Upper lobe of left lung (tissue), 6 donors: Measurements from ENCODE around the gene MYOD1. TPM values are rescaled to one million over a fixed set of nuclear protein-coding genes. Genes with fewer than 3 reads are reported as not detected.

Source experiments
- ATAC-seq, 2 donors: fragments of 200-7000 bp; cut with Tn5 transposase; one replicate each; pipeline ENCODE4 v1.9.1; 2022; ENCODE audit warnings: mild to moderate bottlenecking in 2 of 2, moderate library complexity in 2 of 2; ENCODE audit not compliant: low FRiP score in 2 of 2
- DNase-seq, 2 donors: peaks; one replicate each; pipeline ENCODE4 v3.0.0-alpha.2; 2019 to 2020
- H3K27ac ChIP-seq, 4 donors: fragments of 200-600 bp; sonication (generic); one replicate each; pipeline ENCODE4 v1.5.1; 2016 to 2019
- H3K27me3 ChIP-seq, 4 donors: fragments of 200-600 bp; sonication (generic); one replicate each; pipeline ENCODE4 v1.5.1; 2017 to 2019
- H3K36me3 ChIP-seq, 4 donors: fragments of 200-600 bp; sonication (generic); one replicate each; pipeline ENCODE4 v1.5.1; 2016 to 2019
- H3K4me1 ChIP-seq, 4 donors: fragments of 200-600 bp; sonication (generic); one replicate each; pipeline ENCODE4 v1.5.1; 2018 to 2019
- H3K4me3 ChIP-seq, 4 donors: fragments of 200-600 bp; sonication (generic); one replicate each; pipeline ENCODE4 v1.5.1; 2017 to 2019; ENCODE audit warnings: mild to moderate bottlenecking in 2 of 4, moderate library complexity in 1 of 4
- H3K9me3 ChIP-seq, 4 donors: fragments of 200-600 bp; sonication (generic); one replicate each; pipeline ENCODE4 v1.5.1; 2018 to 2019
- CTCF ChIP-seq, 6 experiments: fragments of 450-650 bp in 4 of 6; fragments of 200-600 bp in 2 of 6; sonication (generic) in 2 of 6; IDR thresholded peaks; one replicate each; pipeline ENCODE4 v1.5.1; 2016 to 2019; ENCODE audit warnings: antibody characterized with exemption in 6 of 6
- EP300 ChIP-seq, 4 donors: sonication (generic); formaldehyde crosslinking; IDR thresholded peaks; one replicate each; pipeline ENCODE4 v1.5.1; 2017; ENCODE audit warnings: antibody characterized with exemption in 4 of 4, control low read depth in 2 of 4
- POLR2A ChIP-seq, 4 donors: fragments of 450-650 bp; IDR thresholded peaks; one replicate each; pipeline ENCODE4 v1.5.1; 2016 to 2017; ENCODE audit warnings: antibody characterized with exemption in 4 of 4, mild to moderate bottlenecking in 2 of 4
- POLR2AphosphoS5 ChIP-seq, 2 donors: sonication (generic); formaldehyde crosslinking; IDR thresholded peaks; one replicate each; pipeline ENCODE4 v1.5.1; 2017; ENCODE audit warnings: antibody characterized with exemption in 2 of 2
- WGBS, 2 donors: methylation state at CpG; one replicate each; pipeline ENCODE4 v1.1.5; 2017 to 2018; 5-methylcytosine and 5-hydroxymethylcytosine counted together
- total RNA-seq, 6 donors: library from RNA; depleted of rRNA in 4 of 6; stranded (reverse); fragments of >200 nt in 4 of 6; gene quantifications; one replicate each; pipeline versions ENCODE4 v1.1.0 to v1.2.1, GENCODE V29; 2016 to 2021
- donor health status: DM: no; HTN: no; CAD: no; lungs with moderate emphysema.
- donor health status: DM: no; HTN: yes; CAD: no; lungs with severe emphysema.

Gene MYOD1
- total RNA-seq, 6 donors from 2014 or later: not detected

GRCh38 chr11:17760102-17761029 is 41.0 kb downstream of the MYOD1 start:
- 52 to 59% methylated on average over 11 to 23 of the region's 23 CpGs for WGBS, 2 donors
- TF ChIP-seq CTCF (IDR thresholded peaks at IDR 0.05) (peak in 3 of 6 experiments; percentile 44 to 54 (median 54)), POLR2AphosphoS5 (IDR thresholded peaks at IDR 0.05) (no peak)
- no peaks in the 10 kb centered on the region for H3K4me1 ChIP-seq
- peaks cover 0 to 7% (median 0%) of the 10 kb centered on the region in 4 donors for H3K9me3 ChIP-seq
- H3K27ac ChIP-seq: no peak overlapping the region
- no peaks in the 10 kb centered on the region for H3K27me3 ChIP-seq
- DNase-seq (no peak), ATAC-seq (peak in 1 of 2 donors; percentile 52)
- no peaks in the 10 kb centered on the region for H3K36me3 ChIP-seq
- H3K4me3 ChIP-seq: no peak overlapping the region

- Histone ChIP-seq H3K4me3 (no peak overlapping the region), H3K4me1 (no peaks in the 10 kb centered on the region), H3K27ac (no peak overlapping the region), H3K27me3 (no peaks in the 10 kb centered on the region), H3K9me3 (peaks cover 0 to 7% (median 0%) of the 10 kb centered on the region in 4 donors), H3K36me3 (no peaks in the 10 kb centered on the region)
- ATAC-seq (no peak), DNase-seq (no peak)
- WGBS, 2 donors: 87 to 88% methylated on average over 17 of the region's 17 CpGs
- no peak for TF ChIP-seq CTCF (IDR thresholded peaks at IDR 0.05)
- TF ChIP-seq EP300 (IDR thresholded peaks at IDR 0.05): no peak
- no peak for TF ChIP-seq POLR2AphosphoS5 (IDR thresholded peaks at IDR 0.05)
- TF ChIP-seq POLR2A (IDR thresholded peaks at IDR 0.05): no peak
Observed at GRCh38 chr11:17762309-17762974, 43.1 kb downstream of the MYOD1 start.

DNA sequence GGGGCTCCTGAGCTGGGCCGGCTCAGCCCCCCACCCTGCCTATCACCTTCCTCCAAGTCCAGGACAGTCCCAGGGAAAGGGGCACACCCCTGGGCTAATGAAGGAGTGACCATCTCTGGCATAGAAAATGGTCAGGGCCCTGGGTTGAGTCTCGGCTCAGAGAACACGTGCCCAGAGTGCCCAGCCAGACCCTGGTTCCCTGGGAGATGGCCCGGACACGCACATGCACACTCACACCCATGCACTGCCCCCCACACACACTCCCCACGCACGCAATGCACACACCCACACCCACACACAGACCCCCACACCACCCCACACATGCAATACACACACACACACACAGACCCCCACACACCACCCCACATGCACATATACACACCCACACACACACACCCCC is 43.9 kb downstream of the MYOD1 start:
- no peaks in the 10 kb centered on the region for H3K4me1 ChIP-seq
- H3K4me3 ChIP-seq: no peak overlapping the region
- WGBS, 2 donors: 81 to 86% methylated on average over 6 to 7 of the region's 7 CpGs
- TF ChIP-seq POLR2AphosphoS5 (IDR thresholded peaks at IDR 0.05) (no peak), POLR2A (IDR thresholded peaks at IDR 0.05) (no peak), CTCF (IDR thresholded peaks at IDR 0.05) (no peak), EP300 (IDR thresholded peaks at IDR 0.05) (no peak)
- ATAC-seq (no peak), DNase-seq (peak in 1 of 2 donors; percentile 33)
- H3K36me3 ChIP-seq: no peaks in the 10 kb centered on the region
- H3K27me3 ChIP-seq: no peaks in the 10 kb centered on the region
- peaks cover 0 to 7% (median 0%) of the 10 kb centered on the region in 4 donors for H3K9me3 ChIP-seq
- H3K27ac ChIP-seq: no peak overlapping the region

DNA sequence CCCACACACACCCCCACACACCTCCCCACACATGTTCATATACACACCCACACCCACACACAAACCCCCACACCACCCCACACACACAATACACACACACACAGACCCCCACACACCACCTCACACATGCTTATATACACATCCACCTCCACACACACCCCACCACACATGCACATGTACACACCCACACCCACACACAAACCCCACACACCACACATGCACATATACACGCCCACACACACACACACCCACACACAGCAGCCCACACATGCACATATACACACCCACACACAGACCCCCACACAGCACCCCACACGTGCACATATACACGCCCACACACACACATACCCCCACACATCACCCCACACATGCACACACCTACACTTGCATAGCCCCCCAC is 44.3 kb downstream of the MYOD1 start:
- no peak overlapping the region for H3K27ac ChIP-seq

More for the DNA sequence above, 44.3 kb downstream of the MYOD1 start:
- no peak for ATAC-seq
- 56 to 64% methylated on average over 3 of the region's 3 CpGs for WGBS, 2 donors
- DNase-seq: no peak
- no peaks in the 10 kb centered on the region for H3K27me3 ChIP-seq
- no peak overlapping the region for H3K4me3 ChIP-seq
- no peaks in the 10 kb centered on the region for H3K4me1 ChIP-seq
- peaks cover 0 to 3% (median 0%) of the 10 kb centered on the region in 4 donors for H3K9me3 ChIP-seq
- no peaks in the 10 kb centered on the region for H3K36me3 ChIP-seq
- TF ChIP-seq EP300 (IDR thresholded peaks at IDR 0.05): no peak
- no peak for TF ChIP-seq POLR2A (IDR thresholded peaks at IDR 0.05)
- no peak for TF ChIP-seq POLR2AphosphoS5 (IDR thresholded peaks at IDR 0.05)
- no peak for TF ChIP-seq CTCF (IDR thresholded peaks at IDR 0.05)
